GM19438 (cell line): ENCODE measurements around the gene EVPLL.
"Not testable (repeated sequence)": the region's sequence is repeated elsewhere in the genome, so short reads cannot be mapped to it uniquely, and the experiment has no call there.

Experiments
- ATAC-seq: cut with Tn5 transposase; IDR thresholded peaks from one replicate; pipeline ENCODE4 v1.9.1; 2021; ENCODE audit warnings: low read depth; ENCODE audit not compliant: unreplicated experiment

Gene EVPLL

DNA sequence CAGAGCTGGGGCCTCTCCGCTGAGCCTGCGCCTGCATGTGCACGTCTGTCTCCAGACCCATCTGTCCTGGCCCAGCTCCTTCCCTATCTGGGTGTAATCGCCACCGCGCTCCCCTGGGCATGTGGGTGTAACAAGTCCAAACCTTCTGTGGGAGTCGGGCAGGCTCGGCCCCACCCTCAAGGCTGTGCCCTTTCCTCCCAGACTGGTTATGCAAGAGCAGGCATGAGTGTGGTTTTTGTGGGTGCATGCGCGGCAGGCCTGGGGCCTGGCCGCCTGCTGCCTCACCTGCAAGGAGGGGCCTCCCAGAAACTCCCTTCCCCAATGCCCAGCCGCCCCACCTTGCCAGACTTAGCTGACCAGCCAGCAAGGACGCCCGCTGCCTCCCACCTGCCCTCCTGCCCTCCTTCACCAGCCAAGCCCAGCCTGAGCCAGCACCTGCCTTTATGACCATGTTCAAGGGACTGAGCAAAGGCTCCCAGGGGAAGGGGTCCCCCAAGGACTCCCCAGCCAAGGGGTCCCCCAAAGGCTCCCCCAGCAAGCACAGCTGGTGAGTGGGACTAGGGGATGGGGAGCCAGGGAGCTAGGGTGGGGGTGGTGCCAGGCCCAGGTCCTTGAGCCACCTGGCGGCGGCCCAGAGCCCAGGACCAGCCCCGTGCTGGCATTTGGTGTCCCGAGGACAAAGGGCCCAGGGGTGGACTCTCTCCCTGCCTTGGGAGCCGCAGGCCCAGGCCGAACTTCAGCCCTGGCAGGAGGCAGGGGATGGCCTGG lies at the start of gene EVPLL:
Gene EVPLL, plus strand, starts transcription at position 342 of the 768 bp plus-strand sequence. CDS start 3,160 bp downstream, outside the sequence.
- no peak for ATAC-seq

DNA sequence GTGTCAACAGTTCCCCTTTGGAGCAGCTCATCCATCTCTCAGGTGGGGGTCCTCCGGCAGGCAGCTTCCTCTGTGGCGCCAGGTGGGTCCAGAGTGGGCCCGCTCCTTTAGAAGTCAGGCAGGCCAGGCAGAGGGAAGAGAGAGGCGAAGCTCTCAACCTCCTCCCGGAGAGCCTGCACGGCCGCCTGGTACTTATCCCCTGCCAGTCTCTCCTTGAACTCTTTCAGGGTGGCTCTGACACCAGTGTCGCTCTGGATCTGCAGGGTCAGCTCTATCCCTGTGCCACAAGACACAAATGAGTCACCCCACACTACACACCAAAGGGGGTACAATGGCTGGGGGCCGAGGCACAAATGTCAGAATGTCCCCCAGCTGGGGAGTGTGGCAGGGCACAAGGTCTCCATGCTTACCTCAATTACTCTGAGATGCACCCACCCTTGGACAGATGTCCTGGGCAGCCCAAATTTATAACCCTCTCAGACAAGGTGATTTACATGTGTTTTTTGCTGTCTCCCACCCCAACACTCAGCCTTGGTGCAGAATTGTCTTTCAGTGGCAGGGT lies 48.9 kb upstream of the EVPLL start:
- ATAC-seq: no peak

DNA sequence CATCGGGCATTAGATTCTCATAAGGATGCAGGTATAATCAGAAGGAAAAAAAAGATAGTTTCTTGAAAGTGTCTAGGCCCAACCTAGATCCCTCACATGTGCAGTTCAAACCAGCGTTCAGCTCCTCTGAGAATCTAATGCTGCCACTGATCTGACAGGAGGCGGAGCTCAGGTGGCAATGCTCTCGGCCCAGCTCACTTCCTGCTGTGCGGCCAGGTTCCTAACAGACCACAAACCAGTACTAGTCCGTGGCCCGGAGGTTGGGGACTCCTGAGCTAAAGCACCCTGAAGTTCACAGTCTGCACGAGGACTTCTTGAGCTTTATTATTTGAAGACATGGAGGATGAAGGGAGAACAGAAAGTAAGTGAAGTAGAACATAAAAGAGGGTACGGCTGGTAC lies 45.7 kb upstream of the EVPLL start:
- ATAC-seq: no peak

DNA sequence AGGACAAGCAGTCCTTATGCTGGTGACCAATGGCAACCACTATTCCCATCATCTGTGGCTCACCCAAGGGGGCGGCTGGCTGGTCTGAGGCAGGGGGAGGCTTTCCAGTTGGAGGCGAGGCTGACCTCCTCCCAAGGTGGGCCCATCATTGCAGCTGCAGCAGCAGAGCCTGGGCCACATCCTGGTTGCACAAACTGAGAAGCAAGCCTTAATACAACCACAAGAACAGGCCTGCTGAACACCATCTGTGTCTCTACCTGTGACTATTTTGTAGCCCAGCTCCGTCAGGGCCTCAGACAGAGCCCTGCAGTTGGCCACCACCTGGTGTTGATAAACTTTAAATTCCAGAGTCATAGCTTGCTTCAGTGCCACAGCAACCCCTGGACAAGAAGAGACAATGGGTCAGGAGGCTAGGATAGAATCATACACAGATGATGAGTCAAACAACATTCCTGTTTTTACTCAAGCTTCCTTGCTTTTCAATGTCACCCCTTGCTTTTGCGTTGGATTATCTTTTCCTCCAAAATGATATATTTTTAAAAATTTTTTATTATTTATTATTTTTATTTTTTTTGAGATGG lies 44.6 kb upstream of the EVPLL start:
- no peak for ATAC-seq

DNA sequence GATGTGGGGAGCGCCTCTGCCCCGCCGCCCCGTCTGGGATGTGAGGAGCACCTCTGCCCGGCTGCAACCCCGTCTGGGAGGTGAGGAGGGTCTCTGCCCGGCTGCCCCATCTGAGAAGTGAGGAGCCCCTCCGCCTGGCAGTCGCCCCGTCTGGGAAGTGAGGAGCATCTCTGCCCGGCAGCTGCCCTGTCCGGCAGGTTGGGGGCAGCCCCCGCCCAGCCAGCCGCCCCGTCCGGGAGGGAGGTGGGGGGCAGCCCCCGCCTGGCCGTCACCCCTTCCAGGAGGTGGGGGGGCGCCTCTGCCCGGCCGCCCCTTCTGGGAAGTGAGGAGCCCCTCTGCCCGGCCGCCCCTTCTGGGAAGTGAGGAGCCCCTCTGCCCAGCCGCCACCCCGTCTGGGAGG lies 39.4 kb upstream of the EVPLL start:
- not testable (repeated sequence) for ATAC-seq

DNA sequence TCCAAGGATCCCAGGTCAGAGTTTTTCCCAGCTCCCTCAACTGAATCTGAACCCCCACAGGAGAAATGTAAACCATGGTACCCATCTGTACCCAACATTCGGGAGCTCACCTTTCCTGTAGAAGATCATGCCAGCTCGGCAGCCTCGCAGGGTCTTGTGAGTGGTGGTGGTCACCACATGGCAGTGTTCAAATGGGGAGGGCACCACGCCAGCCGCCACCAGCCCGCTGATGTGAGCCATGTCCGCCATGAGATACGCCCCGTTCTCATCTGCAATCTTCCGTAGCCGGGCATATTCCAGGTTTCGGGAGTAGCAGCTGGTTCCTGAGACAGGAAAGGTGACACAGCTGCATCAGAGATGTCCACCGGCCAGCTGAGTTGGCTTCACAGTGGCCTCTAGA lies 37.6 kb upstream of the EVPLL start:
- no peak for ATAC-seq

DNA sequence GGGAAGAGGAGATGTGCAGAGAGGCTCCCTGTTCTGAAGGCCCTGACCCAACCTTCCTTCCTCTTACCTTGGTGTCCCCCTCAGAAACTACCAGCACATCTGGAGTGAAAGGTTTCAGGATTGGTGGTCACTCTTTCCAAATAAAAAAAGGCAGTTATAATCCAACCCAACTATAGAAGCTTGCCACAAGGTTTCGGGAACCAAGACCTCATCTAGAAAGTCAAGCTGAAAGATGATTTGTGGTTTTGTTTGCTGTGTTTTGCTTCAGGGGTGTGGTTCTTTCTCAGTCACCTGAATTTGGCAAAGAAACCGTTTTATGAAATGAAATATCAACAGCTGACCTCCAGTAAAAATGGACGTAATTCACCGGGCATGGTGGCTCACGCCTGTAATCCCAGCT lies 33.6 kb upstream of the EVPLL start:
- ATAC-seq: no peak

DNA sequence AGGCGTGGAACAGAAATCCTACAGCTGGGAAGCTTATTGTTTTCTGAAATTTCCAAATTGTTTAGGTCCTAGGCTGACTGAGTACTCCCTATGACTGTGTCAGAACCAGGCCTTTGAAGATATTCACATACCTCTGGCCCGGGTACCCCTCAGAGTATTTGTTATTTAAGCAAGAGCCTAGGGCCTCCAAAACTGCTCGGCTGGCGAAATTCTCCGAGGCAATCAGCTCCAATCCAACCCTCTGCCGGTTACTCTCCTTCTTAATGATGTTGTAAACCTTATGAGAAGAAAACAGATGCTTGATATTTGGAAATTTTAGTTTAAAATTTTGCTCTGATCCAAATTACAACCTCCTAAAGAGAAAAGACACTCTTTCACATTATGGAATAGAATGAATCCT lies 24.0 kb upstream of the EVPLL start:
- ATAC-seq: no peak

DNA sequence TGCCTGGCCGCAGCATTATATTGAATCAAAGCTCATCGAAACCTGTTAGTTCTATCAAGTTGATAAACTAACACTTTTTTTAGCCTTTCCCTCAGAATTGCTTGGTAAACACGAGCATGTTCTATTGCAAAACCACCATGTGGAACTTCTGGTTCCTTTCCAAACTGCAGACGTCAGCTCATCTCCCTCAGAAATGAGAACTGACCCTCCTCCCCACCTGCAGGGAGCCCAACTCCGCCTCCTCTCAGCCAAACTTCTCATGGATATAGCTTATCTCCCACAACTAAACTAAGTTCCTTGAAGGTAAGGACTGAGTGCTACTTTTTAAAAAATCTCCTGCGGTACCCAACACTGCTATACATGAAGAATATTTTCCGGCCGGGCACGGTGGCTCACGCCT lies 21.0 kb upstream of the EVPLL start:
- no peak for ATAC-seq

DNA sequence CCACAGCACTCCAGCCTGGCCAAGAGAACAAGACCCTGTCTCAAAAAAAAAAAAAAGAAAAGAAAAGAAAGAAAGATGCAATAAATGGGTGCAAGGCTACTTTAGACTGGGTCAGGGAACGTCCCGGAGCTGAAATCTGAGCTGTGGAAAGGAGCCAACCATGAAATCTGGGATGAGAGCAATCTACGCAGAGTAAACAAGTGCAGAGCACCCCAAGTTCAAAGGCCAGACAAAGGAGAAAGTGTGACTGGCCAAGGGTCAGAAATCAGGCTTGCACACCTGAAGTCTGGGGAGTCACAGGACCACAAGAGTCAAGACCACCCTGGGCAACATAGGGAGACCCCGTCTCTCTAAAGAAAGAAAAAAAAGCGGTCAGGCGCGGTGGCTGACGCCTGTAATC lies 17.1 kb upstream of the EVPLL start:
- no peak for ATAC-seq

DNA sequence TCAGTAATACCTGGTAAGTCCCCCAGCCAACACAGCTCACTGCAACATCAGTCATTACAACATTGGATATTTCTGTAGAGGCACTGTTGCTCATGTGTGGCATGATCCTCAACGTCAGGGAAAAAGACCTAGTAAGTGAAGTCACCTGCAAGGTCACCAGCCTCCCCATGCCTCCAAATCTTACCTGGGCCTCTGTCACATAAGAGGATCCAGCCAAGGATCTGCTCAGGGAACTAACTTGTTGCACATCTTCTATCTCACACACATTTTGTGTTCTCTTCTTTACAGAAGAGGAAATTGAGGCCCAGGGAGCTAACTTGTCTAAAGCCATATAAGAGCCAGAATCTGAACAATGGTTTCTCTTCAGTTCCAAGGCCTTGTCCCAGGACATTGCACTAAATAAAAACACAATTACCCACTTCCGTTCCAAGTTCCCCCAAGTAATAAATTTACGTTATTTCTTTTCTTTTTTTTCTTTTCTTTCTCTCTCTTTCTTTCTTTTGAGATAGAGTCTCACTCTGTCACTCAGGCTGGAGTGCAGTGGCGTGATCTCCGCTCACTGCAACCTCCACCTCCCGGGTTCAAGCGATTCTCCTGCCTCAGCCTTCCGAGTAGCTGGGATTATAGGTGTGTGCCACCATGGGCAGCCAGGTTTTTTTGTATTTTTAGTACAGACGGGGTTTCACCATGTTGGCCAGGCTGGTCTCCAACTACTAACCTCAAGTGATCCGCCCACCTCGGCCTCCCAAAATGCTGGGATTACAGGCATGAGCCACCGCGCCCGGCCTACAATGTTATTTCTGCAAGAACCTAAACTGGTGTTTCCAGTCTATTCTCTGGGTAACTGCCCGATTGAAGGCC lies 15.5 kb upstream of the EVPLL start:
- ATAC-seq: no peak

DNA sequence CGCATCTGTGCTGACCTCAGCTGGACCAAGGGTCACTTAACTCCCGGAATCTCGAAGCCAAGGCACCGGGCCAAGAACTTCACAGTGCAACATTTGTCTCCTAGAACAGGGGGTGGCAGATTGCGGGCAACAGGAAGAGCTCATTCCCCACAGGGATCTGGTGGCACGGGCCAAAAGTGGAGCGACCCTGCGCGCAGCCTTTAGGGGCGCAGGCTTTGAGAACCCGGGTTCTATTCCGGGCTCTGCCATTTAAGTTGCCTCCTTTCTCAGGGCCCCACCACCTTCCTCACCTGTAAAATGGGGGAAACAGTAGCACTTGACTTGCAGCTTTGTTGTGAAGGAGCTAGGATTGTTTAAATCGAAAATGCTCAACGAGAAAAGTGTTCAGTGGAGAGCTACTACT lies 14.9 kb upstream of the EVPLL start:
- peak; percentile 10 for ATAC-seq

DNA sequence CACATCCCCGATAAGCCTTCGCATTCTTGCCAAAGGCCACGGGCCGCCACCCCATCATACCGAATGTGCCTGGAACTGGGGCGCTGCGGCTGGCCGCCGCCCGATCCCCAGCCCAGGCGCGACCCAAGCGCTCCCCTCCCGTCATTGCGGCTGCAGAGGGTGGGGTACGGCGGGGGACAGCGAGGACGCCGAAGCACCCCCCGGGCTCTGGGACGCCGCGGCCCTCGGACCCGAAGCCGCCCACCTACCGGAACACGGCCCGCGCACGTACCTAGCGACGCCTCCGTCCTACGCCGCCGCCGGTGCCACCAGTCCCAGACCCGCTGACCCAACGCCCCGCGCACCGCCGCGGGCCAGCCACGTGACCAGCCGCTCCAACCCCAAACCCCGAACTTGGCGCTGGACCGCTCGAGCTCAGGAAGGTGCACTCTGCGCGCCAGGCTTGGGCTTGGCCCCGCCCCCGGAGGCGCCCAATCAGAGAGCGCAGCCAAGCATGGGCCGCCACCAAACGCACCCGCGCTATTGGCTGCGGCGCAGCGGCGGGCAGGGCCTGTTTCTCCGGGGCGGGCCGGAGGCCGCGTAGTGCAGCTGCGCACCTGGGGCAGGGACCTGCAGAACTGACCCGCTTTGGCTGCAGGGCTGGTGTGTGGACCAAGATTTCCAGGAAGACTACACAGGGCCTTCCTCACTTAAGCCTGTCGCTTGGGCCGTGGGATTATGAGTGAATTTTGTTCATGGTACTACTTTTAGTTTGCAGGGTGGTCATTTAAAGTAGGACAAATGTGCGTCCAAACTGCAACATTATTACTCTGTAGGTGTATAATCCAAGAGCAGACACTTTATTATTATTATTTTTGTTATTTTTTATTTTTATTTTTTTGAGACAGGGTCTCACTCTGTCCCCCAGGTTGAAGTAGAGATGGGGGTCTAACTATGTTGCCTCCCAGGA lies 14.2 kb upstream of the EVPLL start, which contains the start of gene SHMT1:
Gene SHMT1, minus strand, starts transcription at position 450 of the 949 bp plus-strand sequence. CDS start 7,569 bp downstream, outside the sequence.
- peak; percentile 97 for ATAC-seq

DNA sequence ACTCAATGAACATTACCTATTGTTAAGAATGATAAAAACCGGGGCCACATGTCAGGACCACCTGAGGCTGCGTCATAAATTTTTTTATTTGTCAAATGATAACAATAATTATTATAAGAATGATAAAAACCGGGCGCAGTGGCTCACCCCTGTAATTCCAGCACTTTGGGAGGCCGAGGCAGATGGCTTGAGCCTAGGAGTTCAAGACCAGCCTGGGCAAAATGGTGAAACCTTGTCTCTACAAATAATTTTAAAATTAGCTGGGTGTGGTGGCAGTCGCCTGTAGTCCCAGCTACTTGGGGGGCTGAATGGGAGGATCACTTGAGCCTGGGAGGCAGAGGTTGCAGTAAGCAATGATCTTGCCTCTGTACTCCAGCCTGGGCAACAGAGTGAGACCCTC lies 13.4 kb upstream of the EVPLL start:
- ATAC-seq: no peak

DNA sequence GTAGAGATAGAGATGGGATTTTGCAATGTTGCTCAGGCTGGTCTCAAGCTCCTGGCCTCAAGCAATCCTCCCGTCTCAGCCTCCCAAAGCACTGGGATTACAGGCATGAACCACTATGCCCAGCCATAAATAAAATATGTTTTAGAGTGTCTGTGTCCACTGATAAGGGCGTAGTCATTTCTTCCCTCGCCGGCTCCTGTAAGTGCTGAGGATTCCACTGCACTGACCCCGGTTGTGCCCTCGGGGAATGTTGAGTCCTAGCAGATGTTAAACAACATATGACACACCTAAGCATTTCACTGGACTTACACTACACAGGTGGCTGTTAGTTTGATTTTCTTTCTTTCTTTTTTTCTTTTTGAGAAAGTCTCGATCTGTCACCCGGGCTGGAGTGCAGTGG lies 8.6 kb upstream of the EVPLL start:
- no peak for ATAC-seq

DNA sequence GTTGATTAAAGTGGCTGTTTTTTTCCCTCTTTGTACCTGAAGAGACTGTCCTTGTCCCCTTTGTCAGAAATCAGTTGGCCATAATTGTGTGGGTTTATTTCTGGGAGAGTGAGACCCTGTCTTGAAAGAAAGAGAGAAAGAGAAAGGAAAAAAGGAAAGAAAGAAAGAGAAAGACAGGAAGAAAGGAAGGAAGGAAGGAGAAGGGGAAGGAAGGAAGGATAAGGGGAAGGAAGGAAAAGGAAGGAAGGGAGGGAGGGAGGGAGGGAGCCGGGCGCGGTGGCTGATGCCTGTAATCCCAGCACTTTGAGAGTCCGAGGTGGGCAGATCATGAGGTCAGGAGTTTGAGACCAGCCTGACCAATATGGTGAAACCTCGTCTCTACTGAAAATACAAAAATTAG lies 6.8 kb upstream of the EVPLL start:
- ATAC-seq: no peak

DNA sequence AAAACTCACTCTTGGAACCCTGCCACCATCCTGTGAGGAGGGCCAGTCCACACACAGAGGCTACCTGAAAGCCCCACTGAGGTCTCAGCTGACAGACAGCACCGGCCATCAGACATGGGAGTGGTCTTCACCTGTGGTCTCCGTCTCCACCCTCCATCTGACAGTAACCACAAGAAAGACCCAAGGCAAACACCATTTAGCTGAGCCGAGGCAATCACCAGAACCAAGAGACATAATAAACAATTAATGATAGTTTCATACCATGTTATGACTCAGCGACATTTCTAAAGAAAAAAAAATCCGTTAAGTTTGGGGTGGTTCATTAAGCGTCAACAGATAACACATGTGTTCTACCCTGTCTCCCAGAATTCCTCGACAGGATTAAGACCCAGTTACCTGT lies 6.1 kb upstream of the EVPLL start:
- ATAC-seq: no peak

DNA sequence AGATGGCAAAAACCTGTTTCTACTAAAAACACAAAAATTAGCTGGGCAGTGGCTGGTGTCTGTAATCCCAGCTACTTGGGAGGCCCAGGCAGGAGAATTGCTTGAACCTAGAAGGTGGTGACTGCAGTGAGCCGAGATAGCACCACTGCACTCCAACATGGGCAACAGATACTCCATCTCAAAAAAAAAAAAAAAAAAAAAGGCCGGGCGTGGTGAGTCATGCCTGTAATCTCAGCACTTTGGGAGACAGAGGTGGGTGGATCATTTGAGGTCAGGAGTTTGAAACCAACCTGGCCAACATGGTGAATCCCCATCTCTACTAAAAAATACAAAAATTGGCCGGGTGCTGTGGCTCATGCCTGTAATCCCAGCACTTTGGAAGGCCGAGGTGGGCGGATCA lies 4.4 kb upstream of the EVPLL start:
- not testable (repeated sequence) for ATAC-seq

DNA sequence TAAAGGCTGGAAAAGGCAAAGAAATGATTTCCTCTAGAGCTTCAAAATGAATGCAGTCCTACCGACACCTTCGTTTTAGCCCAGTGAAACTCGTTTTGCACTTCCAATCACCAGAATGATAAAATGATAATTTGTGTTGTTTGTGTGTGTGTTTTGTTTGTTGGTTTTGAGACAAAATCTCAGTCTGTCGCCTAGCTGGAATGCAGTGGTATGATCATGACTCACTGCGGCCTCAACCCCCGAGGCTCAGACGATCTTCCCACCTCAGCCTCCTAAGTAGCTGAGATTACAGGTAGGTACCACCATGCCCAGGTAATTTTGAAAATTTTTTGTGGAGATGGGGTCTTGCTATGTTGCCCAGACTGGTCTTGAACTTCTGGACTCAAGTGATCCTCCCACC lies 3.4 kb upstream of the EVPLL start:
- ATAC-seq: no peak

DNA sequence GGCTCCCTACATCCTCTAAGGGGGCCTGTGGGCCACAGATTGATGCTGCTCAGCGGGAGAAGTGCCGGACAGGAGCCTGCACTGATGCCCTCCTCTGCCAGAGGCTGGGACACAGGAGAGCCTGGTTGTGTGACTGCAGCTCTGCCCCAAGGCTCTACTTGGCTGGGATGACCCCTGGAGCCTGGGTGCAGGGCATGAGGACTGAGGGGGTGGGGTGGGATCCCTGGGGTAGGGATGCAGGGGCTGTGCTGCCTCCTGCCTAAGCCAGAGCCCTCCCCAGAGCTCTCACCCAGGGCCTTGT lies 577 bp downstream of the EVPLL start:
- ATAC-seq: no peak
